Germinal center (tissue), 1 donor: Measurements from ENCODE around the gene AFAP1L2.

Source experiments
- DNase-seq: peaks from one replicate; pipeline ENCODE4 v3.0.0; 2012; ENCODE audit warnings: mixed read lengths, low spot score

Gene AFAP1L2

DNA sequence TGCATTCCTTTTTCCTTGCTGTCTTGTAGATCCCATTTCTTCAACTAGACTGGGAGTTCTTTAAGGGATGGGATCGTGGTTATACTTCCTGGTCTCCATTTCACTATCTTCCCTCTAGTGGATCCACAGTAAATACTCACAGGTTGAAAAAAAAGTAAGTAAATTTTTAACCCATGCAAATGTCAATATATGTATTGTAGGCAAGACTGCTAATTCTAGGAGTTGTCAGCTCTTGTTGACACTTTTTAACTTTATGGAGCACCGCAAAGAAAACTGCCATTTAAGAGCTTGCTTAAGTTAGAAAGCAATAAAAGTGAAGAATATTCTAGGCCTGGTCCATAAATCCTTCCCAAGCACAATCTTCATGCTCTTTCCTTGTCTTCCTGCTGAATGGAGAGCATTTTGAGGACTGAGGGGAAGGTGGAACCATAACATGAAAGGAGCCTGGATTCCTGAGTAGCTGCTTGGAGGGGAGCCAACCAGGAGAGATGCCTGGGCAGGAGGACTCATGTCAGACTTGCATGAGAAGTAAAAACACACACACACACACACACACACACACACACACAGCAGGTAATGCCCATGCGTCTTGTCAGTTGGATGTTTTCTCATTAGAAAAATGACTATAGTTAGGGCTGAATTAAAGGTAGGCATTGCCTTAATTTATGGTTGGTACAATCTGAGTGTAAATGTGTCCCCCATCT lies 133.1 kb downstream of the AFAP1L2 start:
- no peak for DNase-seq

DNA sequence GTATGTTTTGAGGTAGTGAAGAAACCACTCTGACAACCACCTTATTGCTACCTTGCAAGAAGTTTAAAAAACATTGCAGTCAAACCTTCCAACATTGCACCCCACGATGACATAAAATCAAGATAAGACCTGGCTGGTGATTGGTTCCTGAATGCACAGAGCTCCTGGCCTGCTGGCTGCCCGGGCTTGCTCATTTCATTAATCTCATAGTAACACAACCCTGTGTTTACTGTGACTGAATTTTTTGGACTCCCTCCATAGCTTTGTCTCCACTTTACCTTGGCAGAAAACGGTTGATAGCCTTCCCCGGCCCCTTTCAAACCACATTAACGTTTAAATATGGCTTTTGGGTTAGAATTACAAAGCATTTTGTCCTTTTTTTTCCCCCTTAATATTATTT lies 137.8 kb downstream of the AFAP1L2 start:
- DNase-seq = no peak

- no peak for DNase-seq
Measured at GRCh38 chr10:114265392-114266053, 138.8 kb downstream of the AFAP1L2 start.

DNA sequence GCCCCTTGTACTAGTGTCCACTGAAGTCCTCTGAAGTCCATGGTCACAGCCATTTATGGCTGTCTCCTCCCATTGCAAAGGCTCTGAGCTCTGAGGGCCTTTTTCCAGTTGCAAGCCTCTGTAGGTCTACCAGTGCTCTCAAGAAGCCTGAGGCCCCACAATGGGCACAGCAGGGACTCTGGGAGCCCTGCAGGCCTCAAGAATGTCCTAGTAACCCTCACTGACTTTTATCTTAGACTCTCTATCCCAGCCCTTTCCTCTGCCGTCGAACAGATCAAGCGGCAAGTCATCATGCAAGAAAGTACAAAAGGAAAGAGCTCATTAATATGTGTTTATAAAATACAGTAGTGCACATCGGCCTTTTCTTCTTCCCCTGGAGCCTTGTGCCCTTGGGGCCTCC lies 141.8 kb downstream of the AFAP1L2 start:
- no peak for DNase-seq

DNA sequence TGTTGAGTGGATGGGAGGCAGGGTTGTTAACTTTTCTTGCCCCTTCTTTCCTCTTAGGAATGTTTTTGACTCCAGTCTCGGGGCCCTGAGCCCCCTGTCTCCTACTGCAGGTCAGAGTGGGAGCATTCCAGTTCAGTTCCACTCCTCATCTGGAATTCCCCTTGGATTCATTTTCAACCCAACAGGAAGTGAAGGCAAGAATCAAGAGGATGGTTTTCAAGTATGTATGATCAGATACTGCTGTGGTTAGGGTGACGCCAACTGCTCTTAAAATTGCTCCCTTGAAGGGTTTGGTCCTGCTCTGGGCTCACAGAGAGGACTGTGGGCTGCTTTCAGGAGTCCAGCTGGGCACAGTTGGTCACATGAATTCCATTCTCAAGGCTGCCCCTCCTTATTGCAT lies 143.2 kb downstream of the AFAP1L2 start:
- no peak for DNase-seq

GRCh38 chr10:114260366-114260765 lies 143.9 kb downstream of the AFAP1L2 start:
- DNase-seq = no peak

DNA sequence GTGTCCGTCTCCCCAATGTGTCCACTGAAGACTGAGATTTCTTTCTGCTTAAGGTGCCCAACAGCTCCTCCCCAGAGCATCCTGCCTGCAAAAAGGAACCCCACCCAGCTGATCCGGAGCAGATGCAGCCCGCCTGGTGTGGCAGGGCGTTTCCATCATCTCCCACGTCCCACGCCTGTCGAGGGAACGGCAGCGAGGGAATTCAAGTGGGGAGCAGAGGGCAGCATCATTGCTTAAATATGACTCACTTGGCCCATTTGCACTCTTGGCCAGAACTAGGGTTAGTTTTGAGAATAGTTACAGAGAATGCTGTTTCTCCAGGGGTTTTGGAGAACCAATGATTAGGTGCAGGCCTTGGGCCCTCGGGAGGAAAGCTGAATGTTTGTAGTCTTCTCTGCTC lies 144.5 kb downstream of the AFAP1L2 start:
- no peak for DNase-seq

DNA sequence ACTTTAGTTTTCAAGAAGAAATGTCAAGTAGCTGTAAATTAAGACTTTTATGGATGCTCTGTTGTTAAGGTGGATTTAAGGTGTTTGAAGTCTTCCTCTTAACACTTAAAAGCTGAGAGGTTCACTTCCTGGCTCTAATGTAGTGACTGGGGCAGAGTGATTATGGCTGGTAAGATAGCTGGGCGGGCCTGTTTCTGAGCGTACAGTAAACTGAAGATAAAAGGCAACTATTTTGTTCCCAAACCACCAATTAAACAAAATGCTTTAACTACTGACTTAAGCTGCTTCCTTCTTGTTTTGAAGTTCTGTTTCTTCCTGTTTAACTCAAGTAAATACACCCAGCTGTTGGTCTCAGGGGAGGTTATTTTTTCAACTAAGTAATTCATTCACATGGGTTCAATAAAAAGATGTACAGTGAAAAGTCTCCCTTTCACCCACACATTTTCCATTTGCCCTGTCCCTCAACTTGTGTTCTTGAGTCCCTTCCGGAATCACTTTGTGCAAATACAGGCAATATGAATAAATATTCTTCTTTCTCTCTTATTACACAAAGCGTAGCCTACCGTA lies 145.9 kb downstream of the AFAP1L2 start:
- DNase-seq = no peak

GRCh38 chr10:114257498-114257897 lies 146.8 kb downstream of the AFAP1L2 start:
- DNase-seq = no peak

DNA sequence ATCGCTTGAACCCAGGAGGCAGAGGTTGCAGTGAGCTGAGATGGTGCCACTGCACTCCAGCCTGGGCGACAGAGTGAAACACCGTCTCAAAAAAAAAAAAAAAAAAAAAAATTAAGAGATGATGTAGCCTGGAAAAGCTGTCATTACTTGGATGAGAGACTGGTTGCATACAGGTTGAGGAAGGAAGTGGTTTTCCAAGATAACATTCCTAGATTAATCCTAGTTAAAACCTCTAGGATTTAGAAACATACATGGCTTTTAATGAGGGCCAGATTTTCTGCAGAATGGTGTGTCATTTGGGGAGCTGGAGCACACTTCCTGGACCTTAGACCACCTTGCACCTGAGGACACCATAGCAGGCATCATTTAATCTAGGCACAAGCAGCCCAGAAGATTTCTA lies 147.5 kb downstream of the AFAP1L2 start:
- no peak for DNase-seq

DNA sequence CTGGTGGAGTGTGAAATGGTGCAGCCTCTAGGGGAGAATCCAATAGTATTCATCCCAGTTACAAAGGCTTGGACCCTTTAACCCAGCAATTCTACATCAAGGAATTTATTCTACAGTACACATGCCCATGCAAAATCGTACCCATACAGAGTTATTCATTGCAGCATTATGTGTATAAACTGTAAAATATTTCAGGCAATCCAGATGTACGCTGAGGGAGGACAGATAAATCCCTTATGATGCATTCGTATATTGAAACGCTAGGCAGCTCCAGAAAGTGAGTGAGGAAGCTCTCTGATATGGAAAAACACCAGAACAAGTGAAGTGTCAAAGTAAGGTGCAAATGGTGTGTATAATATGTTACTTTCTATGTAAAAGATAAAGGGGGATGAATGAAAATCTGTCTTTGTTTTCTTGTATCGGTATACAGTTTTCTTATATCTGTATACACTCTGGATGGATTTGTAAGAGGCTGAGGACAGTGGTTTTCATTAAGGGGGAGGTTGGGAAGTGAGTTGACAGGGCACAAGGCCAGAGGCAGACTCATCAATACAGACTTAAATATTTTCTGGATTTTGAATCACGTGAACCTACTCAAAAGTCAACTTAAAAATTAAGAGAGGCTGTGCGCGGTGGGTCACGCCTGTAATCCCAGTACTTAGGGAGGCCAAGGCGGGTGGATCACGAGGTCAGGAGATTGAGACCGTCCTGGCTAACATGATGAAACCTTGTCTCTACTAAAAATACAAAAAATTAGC lies 148.1 kb downstream of the AFAP1L2 start:
- no peak for DNase-seq

DNA sequence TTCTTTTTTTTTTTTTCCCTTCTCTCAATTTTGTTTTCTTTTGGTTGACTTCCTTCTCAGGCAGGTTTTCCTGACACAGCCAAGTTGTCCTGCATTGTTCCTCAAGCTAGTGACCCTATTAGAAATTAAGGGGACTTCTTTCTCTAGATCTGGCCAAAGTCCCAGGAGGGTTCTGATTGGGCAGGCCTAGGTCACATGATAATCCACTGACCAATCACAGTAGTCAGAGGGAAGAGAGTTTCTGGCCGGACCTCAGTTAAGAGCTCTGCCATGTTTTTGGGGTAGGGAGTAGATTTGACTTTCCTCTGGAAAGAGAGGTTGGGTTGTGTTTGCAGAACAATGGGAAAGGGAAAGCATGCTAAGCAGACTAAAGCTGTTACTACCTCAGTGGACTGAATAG lies 149.1 kb downstream of the AFAP1L2 start:
- no peak for DNase-seq

DNA sequence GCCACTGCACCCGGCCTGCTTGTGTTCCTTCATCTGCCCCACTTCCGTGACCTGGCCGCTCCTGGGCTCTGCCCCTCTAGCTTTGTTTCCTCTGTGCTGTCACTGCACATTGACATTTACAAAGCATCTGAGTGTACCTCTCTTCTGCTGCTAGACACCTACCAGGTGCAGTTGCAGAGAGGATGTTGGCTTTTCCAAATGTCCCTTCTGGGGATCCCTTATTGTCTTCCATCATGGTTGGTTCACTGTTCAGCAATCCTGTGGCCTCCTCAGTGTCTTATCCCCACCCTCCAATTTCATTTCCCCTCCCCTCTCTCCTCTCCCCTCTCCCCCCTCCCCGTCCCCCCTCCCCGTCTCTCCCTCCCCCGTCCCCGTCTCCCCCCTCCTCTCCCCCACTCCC lies 151.4 kb downstream of the AFAP1L2 start:
- no peak for DNase-seq

- DNase-seq = no peak
Measured at GRCh38 chr10:114252092-114252491, 152.2 kb downstream of the AFAP1L2 start.

DNA sequence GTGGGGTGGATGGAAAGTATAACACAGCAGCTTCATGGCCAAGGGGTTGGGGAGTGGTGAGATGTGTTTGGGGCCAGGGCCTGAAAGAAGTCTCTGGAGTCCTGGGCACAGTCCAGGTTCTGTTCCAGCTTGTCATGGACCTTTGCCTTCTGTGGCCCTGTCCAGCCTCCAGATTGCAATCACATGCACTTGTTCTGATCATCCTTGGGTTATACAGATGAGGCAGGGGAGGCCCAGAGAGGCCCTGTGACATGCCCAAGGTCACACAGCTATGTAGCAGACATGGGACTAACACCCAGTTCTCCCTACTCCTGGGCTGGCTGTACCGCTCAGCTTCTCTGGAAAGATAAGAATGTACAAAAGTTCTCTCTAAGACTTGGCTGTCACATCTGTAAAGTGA lies 153.6 kb downstream of the AFAP1L2 start:
- DNase-seq = no peak

GRCh38 chr10:114250236-114250635 lies 154.1 kb downstream of the AFAP1L2 start:
- no peak for DNase-seq

GRCh38 chr10:114246679-114247305 lies 157.5 kb downstream of the AFAP1L2 start:
- no peak for DNase-seq

DNA sequence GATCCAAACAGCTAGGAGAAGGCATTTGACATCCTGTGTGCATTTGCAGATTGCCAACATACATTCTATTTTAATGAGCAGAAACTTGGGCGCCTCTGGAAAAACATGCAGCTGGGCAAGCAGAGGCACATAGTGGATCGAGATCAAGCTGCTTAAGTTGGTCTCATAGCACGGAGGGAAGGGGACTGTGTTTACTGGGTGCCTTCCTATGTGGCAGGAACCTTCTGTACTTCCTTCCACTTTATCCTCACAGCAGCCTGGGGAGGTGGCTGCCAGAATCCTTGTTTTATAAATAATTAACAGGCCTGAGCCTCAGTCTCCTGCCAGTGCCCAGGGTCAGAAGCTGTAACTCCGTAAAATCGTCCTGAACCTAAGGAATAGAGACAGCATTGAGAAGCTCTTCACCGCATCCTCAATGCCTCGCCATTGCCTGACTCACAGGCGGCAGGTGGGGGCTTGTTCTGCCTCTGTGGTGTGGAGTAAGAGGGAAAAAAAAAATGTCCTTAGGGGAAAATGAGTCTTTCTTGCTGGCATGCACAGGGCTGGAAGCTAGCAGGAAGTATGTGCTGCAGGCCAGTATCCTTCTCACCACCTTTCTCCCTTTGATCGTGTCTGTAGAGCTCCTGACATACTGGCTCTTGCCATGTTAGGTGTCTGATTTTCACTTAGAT lies 159.0 kb downstream of the AFAP1L2 start:
- no peak for DNase-seq
